Uterus (tissue), 4 donors: ENCODE measurements around the gene MYL10. TPM values are rescaled to one million over a fixed set of nuclear protein-coding genes. Genes with fewer than 3 reads are reported as not detected.

Experiments
- DNase-seq, 2 donors: peaks; one replicate each; pipeline ENCODE4 v3.0.0-alpha.2; 2019 to 2020
- H3K27ac ChIP-seq, 2 donors: fragments of 200-600 bp; sonication (generic); 1 replicate in 1 of 2; 2 replicates in 1 of 2; pipeline ENCODE4 v1.5.1; 2016 to 2018
- H3K27me3 ChIP-seq, 2 donors: fragments of 200-600 bp; sonication (generic); one replicate each; pipeline ENCODE4 v1.5.1; 2018 to 2019; ENCODE audit warnings: control low read depth in 1 of 2
- H3K36me3 ChIP-seq, 2 donors: fragments of 200-600 bp; sonication (generic); one replicate each; pipeline ENCODE4 v1.5.1; 2019; ENCODE audit warnings: control low read depth in 1 of 2
- H3K4me1 ChIP-seq, 2 donors: fragments of 200-600 bp; sonication (generic); one replicate each; pipeline ENCODE4 v1.5.1; 2018 to 2019; ENCODE audit warnings: control low read depth in 1 of 2
- H3K4me3 ChIP-seq, 2 donors: fragments of 200-600 bp; sonication (generic); 1 replicate in 1 of 2; 2 replicates in 1 of 2; pipeline ENCODE4 v1.5.1; 2018 to 2019; ENCODE audit warnings: mild to moderate bottlenecking in 1 of 2
- H3K9me3 ChIP-seq, 2 donors: fragments of 200-600 bp; sonication (generic); one replicate each; pipeline ENCODE4 v1.5.1; 2019; ENCODE audit warnings: control low read depth in 1 of 2
- POLR2A ChIP-seq, 2 donors: fragments of 450-650 bp; IDR thresholded peaks; one replicate each; pipeline ENCODE4 v1.6.1; 2016; ENCODE audit warnings: antibody characterized with exemption in 2 of 2, mild to moderate bottlenecking in 1 of 2, moderate library complexity in 1 of 2
- intact Hi-C: fragments of 100-400 bp; cut with DNase I; formaldehyde crosslinking; loops from one replicate; pipeline ENCODE4 v1.15.1; 2023; ENCODE audit warnings: low total_unique reads
- total RNA-seq, 4 donors: library from RNA; depleted of rRNA in 3 of 4; stranded (reverse); fragments of >200 nt in 3 of 4; gene quantifications; one replicate each; pipeline versions ENCODE4 v1.1.0 to v1.2.4, GENCODE V29; 2014 to 2023
- TF ChIP-seq, protein P1 (sequence below), 4 experiments: fragments of 200-600 bp in 2 of 4; fragments of 450-650 bp in 2 of 4; sonication (generic) in 2 of 4; IDR thresholded peaks; one replicate each; pipeline ENCODE4 v1.5.1; 2016 to 2019; ENCODE audit warnings: antibody characterized with exemption in 4 of 4, mild to moderate bottlenecking in 2 of 4, moderate library complexity in 1 of 4
- donor health status: DM: yes; HTN: yes; CAD: no.

Gene MYL10
- total RNA-seq, 4 donors from 2014 or later = not detected

DNA sequence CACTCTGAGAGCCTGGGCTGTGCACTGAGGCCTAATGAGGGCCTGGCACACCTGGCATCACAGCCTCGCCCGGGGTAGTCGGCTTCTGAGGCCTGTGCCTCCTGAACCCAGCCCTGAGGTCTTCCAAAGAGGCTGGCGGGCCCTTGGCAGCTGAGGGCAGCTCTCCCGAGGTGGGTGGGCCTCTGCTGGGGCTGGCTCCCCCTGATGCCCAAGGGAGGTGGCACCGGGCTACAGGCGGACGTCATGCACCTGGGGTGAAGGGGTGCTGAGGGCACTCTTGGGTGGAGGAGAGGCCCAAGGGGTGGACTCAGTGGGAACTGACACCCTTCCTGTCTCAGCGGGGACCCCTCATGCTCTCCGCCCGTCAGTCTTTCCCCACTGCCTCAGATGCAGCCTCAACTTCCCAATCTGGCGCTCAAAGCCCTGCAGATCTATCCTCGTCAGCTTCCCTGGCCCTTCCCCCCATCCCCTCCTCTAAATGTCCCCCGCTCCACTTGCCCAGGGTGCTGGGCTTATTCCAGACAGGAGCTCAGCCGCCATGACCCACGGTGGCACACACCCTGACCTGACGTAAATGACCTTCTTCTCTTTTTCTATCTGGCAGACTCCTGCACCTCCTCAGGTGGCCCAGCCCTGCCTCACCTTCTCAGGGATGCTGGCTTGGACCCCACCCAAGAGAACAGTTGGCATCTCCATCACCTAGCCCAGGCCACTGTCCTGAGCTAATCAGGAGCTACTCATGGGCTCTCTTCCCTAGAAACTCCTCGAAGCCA lies 38.2 kb downstream of the MYL10 start:
- intact Hi-C loops = no loop called here
- Histone ChIP-seq H3K27me3 (no peaks in the 10 kb centered on the region), H3K4me1 (no peaks in the 10 kb centered on the region), H3K36me3 (no peaks in the 10 kb centered on the region), H3K9me3 (no peaks in the 10 kb centered on the region), H3K4me3 (no peak overlapping the region), H3K27ac (no peak overlapping the region)
- no peak for DNase-seq
- TF ChIP-seq, protein P1, sequence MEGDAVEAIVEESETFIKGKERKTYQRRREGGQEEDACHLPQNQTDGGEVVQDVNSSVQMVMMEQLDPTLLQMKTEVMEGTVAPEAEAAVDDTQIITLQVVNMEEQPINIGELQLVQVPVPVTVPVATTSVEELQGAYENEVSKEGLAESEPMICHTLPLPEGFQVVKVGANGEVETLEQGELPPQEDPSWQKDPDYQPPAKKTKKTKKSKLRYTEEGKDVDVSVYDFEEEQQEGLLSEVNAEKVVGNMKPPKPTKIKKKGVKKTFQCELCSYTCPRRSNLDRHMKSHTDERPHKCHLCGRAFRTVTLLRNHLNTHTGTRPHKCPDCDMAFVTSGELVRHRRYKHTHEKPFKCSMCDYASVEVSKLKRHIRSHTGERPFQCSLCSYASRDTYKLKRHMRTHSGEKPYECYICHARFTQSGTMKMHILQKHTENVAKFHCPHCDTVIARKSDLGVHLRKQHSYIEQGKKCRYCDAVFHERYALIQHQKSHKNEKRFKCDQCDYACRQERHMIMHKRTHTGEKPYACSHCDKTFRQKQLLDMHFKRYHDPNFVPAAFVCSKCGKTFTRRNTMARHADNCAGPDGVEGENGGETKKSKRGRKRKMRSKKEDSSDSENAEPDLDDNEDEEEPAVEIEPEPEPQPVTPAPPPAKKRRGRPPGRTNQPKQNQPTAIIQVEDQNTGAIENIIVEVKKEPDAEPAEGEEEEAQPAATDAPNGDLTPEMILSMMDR (IDR thresholded peaks at IDR 0.05) = no peak
- TF ChIP-seq POLR2A (IDR thresholded peaks at IDR 0.05) = no peak

DNA sequence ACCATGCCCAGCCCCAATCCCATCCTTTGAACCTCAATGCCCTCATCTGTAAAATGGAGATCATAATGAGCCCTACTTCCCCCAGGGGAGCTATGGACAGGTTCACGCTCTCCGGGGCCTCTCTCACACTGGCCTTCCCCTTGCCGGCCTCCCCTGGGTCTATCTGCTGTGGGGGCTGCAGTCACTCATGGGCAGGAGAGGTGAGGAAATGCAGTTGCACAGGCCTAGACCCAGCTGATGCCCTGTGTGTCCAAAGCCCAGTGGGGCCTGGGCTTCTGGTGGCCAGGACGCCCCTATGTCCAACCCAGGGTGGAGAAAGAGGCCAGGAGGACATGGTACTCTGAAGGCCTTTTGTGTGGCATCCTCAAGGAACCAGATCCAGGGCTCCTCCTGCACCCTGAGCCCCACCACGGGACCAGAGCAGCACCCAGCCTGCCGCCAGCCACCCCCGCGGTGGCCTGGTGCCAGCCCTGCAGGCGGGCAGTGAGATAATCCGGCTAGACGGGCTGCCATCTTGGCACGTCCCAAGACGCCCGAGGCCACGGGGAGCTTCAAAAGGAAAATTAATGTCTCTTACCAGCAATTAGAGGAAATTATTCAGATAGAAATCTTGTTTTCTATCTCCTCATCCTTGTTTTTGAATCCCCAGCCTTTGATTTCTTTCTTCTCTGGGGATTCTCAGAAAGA lies 39.0 kb downstream of the MYL10 start:
- no peaks in the 10 kb centered on the region for H3K36me3 ChIP-seq
- intact Hi-C loops = no loop called here
- H3K4me1 ChIP-seq = no peaks in the 10 kb centered on the region
- DNase-seq = no peak
- no peak overlapping the region for H3K4me3 ChIP-seq
- H3K27ac ChIP-seq = no peak overlapping the region
- no peaks in the 10 kb centered on the region for H3K9me3 ChIP-seq
- no peaks in the 10 kb centered on the region for H3K27me3 ChIP-seq
- no peak for TF ChIP-seq POLR2A (IDR thresholded peaks at IDR 0.05)
- TF ChIP-seq, protein P1 (IDR thresholded peaks at IDR 0.05) = no peak

DNA sequence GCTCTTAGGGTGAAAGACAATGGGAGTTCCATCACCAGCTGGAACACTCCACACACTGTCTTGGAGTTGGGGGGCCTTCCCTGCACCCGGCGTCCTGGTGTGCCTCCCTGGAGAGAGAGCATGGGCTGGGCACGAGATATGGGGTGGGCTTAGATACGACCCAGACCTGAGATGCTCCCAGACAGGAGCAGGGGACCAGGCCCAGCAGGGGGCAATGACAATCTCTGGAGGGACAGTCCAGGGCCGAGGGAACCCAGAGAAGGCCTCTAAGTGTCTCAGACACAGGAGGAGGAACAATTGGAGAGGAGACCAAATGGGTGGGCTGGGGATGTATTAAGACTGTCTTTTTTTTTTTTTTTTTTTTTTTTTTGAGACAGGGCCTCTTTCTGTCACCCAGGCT lies 40.0 kb downstream of the MYL10 start:
- Histone ChIP-seq H3K4me3 (no peak overlapping the region), H3K27me3 (no peaks in the 10 kb centered on the region), H3K9me3 (no peaks in the 10 kb centered on the region), H3K27ac (no peak overlapping the region), H3K4me1 (no peaks in the 10 kb centered on the region), H3K36me3 (no peaks in the 10 kb centered on the region)
- no peak for DNase-seq
- intact Hi-C loops = no loop called here
- no peak for TF ChIP-seq POLR2A (IDR thresholded peaks at IDR 0.05)
- TF ChIP-seq, protein P1 (IDR thresholded peaks at IDR 0.05) = no peak

DNA sequence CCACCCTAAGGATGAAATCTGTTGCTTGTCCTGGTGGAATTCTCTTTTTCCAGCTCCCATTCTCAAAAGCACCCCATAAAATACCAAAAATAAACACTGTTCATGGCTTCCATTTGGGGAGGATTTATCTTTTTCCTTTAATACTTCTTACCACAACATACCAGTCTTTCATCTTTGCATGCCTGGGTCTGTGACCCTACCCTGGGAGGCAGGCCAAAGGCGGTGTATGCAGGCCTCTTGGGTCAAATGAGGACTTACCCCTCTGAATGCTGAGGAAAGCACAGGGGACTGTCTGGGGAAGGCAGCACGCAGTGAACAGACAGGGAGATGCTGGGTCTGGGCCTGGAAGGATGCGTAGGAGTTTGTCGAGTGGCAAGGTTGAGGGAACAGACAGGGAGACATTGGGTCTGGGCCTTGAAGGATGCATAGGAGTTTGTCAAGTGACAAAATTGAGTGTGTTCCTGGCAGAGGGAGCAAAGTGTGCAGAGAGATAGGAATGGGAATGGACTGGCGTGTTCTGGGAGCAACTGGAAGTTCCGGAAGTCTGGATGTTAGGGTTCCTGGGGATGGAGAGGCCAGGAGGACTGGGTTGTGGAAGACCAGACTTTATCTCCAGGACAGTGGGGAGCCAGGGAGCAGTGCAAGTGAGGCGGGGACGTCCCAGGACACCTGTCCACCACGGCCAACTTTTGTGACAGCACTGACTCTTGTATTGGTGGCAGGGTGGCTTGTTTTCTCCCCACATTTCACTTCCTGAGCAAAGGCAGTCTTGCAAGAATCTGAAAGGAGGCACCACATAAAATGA lies 40.8 kb downstream of the MYL10 start:
- TF ChIP-seq POLR2A (IDR thresholded peaks at IDR 0.05) = no peak
- TF ChIP-seq, protein P1 (IDR thresholded peaks at IDR 0.05) = no peak
- intact Hi-C loops = no loop called here
- H3K27ac ChIP-seq = no peak overlapping the region
- no peaks in the 10 kb centered on the region for H3K36me3 ChIP-seq
- H3K27me3 ChIP-seq = no peaks in the 10 kb centered on the region
- H3K4me1 ChIP-seq = no peaks in the 10 kb centered on the region
- no peak overlapping the region for H3K4me3 ChIP-seq
- no peak for DNase-seq
- H3K9me3 ChIP-seq = no peaks in the 10 kb centered on the region
